ENCODE results near the gene GSE1. TPM values are rescaled to one million over a fixed set of nuclear protein-coding genes. Genes with fewer than 3 reads are reported as not detected.

Gene GSE1
- total RNA-seq, 1 experiment from 2014 or later = 97.5 TPM

DNA sequence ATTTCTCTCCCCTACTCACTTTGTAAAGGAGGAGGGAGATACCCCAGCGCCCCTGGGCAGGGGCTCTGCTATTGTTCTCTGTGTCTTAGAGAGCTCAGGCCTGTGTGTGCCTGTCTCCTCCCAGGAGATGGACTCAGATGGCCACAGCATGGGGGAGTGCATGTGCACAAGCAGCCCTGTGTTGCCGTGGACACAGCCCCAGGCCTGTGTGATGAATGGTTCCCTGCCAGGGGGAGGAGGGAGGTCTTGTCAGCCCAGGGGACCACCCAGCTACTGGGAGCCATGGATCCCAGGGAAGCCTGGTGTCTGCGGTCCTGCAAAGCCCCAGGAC is 49.3 kb downstream of the GSE1 start:
- H3K27ac ChIP-seq (ENCODE audit: low read length) = no peak overlapping the region
- no peaks in the 10 kb centered on the region for H3K4me1 ChIP-seq (ENCODE audit: control insufficient read depth, insufficient read depth, low read length)
- in situ Hi-C loops (cut with HindIII; ENCODE audit: low pct_unique_long_range_greater_than_20kb, low sequenced_read_pairs) = no loop called here
- TF ChIP-seq, protein P1, sequence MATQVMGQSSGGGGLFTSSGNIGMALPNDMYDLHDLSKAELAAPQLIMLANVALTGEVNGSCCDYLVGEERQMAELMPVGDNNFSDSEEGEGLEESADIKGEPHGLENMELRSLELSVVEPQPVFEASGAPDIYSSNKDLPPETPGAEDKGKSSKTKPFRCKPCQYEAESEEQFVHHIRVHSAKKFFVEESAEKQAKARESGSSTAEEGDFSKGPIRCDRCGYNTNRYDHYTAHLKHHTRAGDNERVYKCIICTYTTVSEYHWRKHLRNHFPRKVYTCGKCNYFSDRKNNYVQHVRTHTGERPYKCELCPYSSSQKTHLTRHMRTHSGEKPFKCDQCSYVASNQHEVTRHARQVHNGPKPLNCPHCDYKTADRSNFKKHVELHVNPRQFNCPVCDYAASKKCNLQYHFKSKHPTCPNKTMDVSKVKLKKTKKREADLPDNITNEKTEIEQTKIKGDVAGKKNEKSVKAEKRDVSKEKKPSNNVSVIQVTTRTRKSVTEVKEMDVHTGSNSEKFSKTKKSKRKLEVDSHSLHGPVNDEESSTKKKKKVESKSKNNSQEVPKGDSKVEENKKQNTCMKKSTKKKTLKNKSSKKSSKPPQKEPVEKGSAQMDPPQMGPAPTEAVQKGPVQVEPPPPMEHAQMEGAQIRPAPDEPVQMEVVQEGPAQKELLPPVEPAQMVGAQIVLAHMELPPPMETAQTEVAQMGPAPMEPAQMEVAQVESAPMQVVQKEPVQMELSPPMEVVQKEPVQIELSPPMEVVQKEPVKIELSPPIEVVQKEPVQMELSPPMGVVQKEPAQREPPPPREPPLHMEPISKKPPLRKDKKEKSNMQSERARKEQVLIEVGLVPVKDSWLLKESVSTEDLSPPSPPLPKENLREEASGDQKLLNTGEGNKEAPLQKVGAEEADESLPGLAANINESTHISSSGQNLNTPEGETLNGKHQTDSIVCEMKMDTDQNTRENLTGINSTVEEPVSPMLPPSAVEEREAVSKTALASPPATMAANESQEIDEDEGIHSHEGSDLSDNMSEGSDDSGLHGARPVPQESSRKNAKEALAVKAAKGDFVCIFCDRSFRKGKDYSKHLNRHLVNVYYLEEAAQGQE (IDR thresholded peaks at IDR 0.05; ENCODE audit: insufficient read depth in 1 of 2, low read depth in 2 of 2, low read length in 1 of 2) = no peak
- TF ChIP-seq TCF7L2 (IDR thresholded peaks at IDR 0.05; ENCODE audit: low read depth, low read length) (no peak), SIN3A (IDR thresholded peaks at IDR 0.05; ENCODE audit: borderline replicate concordance, insufficient read depth, low read depth, low read length) (no peak), POLR2AphosphoS5 (IDR thresholded peaks at IDR 0.05; ENCODE audit: low read depth, low read length) (no peak)
- TF ChIP-seq, protein P2, sequence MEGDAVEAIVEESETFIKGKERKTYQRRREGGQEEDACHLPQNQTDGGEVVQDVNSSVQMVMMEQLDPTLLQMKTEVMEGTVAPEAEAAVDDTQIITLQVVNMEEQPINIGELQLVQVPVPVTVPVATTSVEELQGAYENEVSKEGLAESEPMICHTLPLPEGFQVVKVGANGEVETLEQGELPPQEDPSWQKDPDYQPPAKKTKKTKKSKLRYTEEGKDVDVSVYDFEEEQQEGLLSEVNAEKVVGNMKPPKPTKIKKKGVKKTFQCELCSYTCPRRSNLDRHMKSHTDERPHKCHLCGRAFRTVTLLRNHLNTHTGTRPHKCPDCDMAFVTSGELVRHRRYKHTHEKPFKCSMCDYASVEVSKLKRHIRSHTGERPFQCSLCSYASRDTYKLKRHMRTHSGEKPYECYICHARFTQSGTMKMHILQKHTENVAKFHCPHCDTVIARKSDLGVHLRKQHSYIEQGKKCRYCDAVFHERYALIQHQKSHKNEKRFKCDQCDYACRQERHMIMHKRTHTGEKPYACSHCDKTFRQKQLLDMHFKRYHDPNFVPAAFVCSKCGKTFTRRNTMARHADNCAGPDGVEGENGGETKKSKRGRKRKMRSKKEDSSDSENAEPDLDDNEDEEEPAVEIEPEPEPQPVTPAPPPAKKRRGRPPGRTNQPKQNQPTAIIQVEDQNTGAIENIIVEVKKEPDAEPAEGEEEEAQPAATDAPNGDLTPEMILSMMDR (IDR thresholded peaks at IDR 0.05) = no peak
- ATAC-seq (no peak), DNase-seq (ENCODE audit: low read depth, low spot score) (no peak)
- no TSS peak for BruUV-seq (replicated peaks)
- no peaks in the 10 kb centered on the region for H3K27me3 ChIP-seq (ENCODE audit: control insufficient read depth, insufficient read depth, low read length)
- no peak overlapping the region for H3K4me3 ChIP-seq (ENCODE audit: low read depth in 2 of 2, low read length in 2 of 2)
- H3K9me3 ChIP-seq (ENCODE audit: control insufficient read depth, insufficient read depth, low read depth, low read length) = no peaks in the 10 kb centered on the region
- intact Hi-C loops (cut with micrococcal nuclease; ENCODE audit: unreplicated experiment) = no loop called here
- H3K36me3 ChIP-seq (ENCODE audit: control insufficient read depth, insufficient read depth, low read length) = peaks cover 17% of the 10 kb centered on the region
- ChIA-PET CTCF (no interaction called here), POLR2A (interaction anchor here (0.7 kb wide), 1 partner anchor 174 kb away, joined by 3 read pairs; no protein-coding TSS in a partner anchor)

DNA sequence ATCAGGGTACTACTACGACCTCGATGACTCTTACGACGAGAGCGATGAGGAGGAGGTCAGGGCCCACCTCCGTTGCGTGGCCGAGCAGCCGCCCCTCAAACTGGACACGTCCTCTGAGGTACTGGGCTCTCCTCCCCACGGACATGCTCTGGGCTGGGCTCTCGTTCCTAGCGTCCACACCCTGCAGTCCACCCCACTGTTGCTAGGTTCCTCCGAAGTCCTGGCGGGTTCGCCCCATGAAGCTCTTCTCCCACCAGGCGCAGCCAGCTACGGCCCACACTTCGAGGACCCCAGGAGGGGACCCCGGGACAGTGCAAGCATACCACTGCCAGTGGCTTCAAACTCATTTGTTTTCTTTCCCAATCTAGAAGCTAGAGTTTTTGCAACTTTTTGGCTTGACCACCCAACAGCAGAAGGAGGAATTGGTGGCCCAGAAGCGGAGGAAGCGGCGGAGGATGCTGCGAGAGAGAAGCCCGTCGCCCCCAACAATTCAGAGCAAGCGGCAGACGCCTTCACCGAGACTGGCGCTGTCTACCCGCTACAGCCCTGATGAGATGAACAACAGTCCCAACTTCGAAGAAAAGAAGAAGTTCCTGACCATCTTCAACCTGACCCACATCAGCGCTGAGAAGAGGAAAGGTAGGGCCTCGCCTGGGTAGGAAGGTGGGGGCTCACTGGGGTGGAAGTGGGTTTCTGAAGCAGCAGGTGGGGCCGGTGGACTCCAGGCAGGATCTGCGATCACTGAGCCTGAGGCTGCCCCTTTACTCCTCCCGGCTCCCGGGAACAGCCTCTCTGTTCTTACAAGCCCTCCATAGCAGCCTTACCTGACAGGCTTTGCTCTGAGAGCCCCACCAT is 50.1 kb downstream of the GSE1 start:
- DNase-seq (ENCODE audit: low read depth, low spot score) = no peak
- in situ Hi-C loops (cut with HindIII; ENCODE audit: low pct_unique_long_range_greater_than_20kb, low sequenced_read_pairs) (no loop called here), intact Hi-C loops (cut with micrococcal nuclease; ENCODE audit: unreplicated experiment) (no loop called here)
- TF ChIP-seq TCF7L2 (IDR thresholded peaks at IDR 0.05; ENCODE audit: low read depth, low read length) = no peak
- TF ChIP-seq SIN3A (IDR thresholded peaks at IDR 0.05; ENCODE audit: borderline replicate concordance, insufficient read depth, low read depth, low read length) = no peak
- TF ChIP-seq, protein P1 (IDR thresholded peaks at IDR 0.05; ENCODE audit: insufficient read depth in 1 of 2, low read depth in 2 of 2, low read length in 1 of 2) = no peak
- TF ChIP-seq POLR2AphosphoS5 (IDR thresholded peaks at IDR 0.05; ENCODE audit: low read depth, low read length) = no peak
- TF ChIP-seq, protein P2 (IDR thresholded peaks at IDR 0.05) = no peak
- no peaks in the 10 kb centered on the region for H3K27me3 ChIP-seq (ENCODE audit: control insufficient read depth, insufficient read depth, low read length)
- POLR2A ChIA-PET = no interaction called here
- BruUV-seq (replicated peaks) = no TSS peak
- no peaks in the 10 kb centered on the region for H3K4me1 ChIP-seq (ENCODE audit: control insufficient read depth, insufficient read depth, low read length)
- peaks cover 14% of the 10 kb centered on the region for H3K36me3 ChIP-seq (ENCODE audit: control insufficient read depth, insufficient read depth, low read length)
- no peak for ATAC-seq
- no peaks in the 10 kb centered on the region for H3K9me3 ChIP-seq (ENCODE audit: control insufficient read depth, insufficient read depth, low read depth, low read length)
- H3K4me3 ChIP-seq (ENCODE audit: low read depth in 2 of 2, low read length in 2 of 2) = no peak overlapping the region
- no peak overlapping the region for H3K27ac ChIP-seq (ENCODE audit: low read length)
- CTCF ChIA-PET = no interaction called here
